ENCODE measurements around the gene MCUR1. TPM values are rescaled to one million over a fixed set of nuclear protein-coding genes. Genes with fewer than 3 reads are reported as not detected.

The MCUR1 gene
- total and polyA plus RNA-seq, 2 donors (not counting 1 experiment from before 2014, with no cell fraction given) = 4.6 to 10.6 TPM

GRCh38 chr6:13800615-13801014 lies 13.7 kb downstream of the MCUR1 start:
- DNase-seq (no peak), ATAC-seq (ENCODE audit: low read depth) (no peak)
- TF ChIP-seq EZH2 (IDR thresholded peaks at IDR 0.05; ENCODE audit: borderline replicate concordance, insufficient read depth, low read depth, low read length, poor library complexity, severe bottlenecking) (no peak), CTCF (IDR thresholded peaks at IDR 0.05) (no peak)
- Mint-ChIP-seq H3K27me3 (no peaks in the 10 kb centered on the region), H3K9me3 (ENCODE audit: insufficient read depth) (no peaks in the 10 kb centered on the region), H3K27ac (no peak overlapping the region), H3K4me1 (no peaks in the 10 kb centered on the region), H3K4me3 (no peak overlapping the region)
- H4K20me1 ChIP-seq (ENCODE audit: control insufficient read depth, insufficient read depth, low read length, poor library complexity, severe bottlenecking) = no peaks in the 10 kb centered on the region
- H3K36me3 ChIP-seq (replicated peaks in 1 of 2; ENCODE audit: control extremely low read depth in 1 of 2, control insufficient read depth in 1 of 2, extremely low read depth in 1 of 2, insufficient read depth in 2 of 2, low read length in 1 of 2) = peaks cover 5 to 15% of the 10 kb centered on the region in 2 experiments
- H3K27ac ChIP-seq (ENCODE audit: low read length in 2 of 2) = no peak overlapping the region
- H3K4me1 ChIP-seq (ENCODE audit: control insufficient read depth in 2 of 2, insufficient read depth in 2 of 2, low read length in 2 of 2) = no peaks in the 10 kb centered on the region
- CTCF ChIA-PET = no interaction called here
- H3K9ac ChIP-seq (ENCODE audit: low read length) = no peak overlapping the region
- no peak overlapping the region for H2AFZ ChIP-seq (ENCODE audit: insufficient read depth, low read depth, low read length, poor library complexity, severe bottlenecking)
- POLR2A ChIA-PET = no interaction called here
- H3K27me3 ChIP-seq (replicated peaks in 1 of 4; ENCODE audit: control extremely low read depth in 1 of 4, control insufficient read depth in 3 of 4, insufficient read depth in 4 of 4, low read length in 3 of 4) = no peaks in the 10 kb centered on the region
- H3K4me2 ChIP-seq (replicated peaks; ENCODE audit: low read depth, low read length, poor library complexity, severe bottlenecking) = no peak overlapping the region
- intact Hi-C loops (cut with micrococcal nuclease) = no loop called here
- no peak overlapping the region for H3K4me3 ChIP-seq (ENCODE audit: control extremely low read depth in 1 of 5, extremely low read depth in 1 of 5, insufficient read depth in 1 of 5, low read depth in 2 of 5, low read length in 4 of 5)
- WGBS (ENCODE audit: insufficient coverage) = no CpG with 5 or more reads among the region's 3 CpGs
- no peaks in the 10 kb centered on the region for H3K79me2 ChIP-seq (ENCODE audit: control insufficient read depth, insufficient read depth, low read length)
- H3K9me3 ChIP-seq (ENCODE audit: control extremely low read depth in 1 of 3, control insufficient read depth in 2 of 3, insufficient read depth in 1 of 3, low read length in 2 of 3) = no peaks in the 10 kb centered on the region

GRCh38 chr6:13796781-13797180 lies 17.6 kb downstream of the MCUR1 start:
- no peak overlapping the region for H3K4me3 Mint-ChIP-seq
- H3K27me3 Mint-ChIP-seq = no peaks in the 10 kb centered on the region
- Histone ChIP-seq H3K9ac (ENCODE audit: low read length) (no peak overlapping the region), H3K79me2 (ENCODE audit: control insufficient read depth, insufficient read depth, low read length) (no peaks in the 10 kb centered on the region), H3K4me2 (replicated peaks; ENCODE audit: low read depth, low read length, poor library complexity, severe bottlenecking) (no peak overlapping the region), H3K4me1 (ENCODE audit: control insufficient read depth in 2 of 2, insufficient read depth in 2 of 2, low read length in 2 of 2) (no peaks in the 10 kb centered on the region), H3K27me3 (replicated peaks in 1 of 4; ENCODE audit: control extremely low read depth in 1 of 4, control insufficient read depth in 3 of 4, insufficient read depth in 4 of 4, low read length in 3 of 4) (no peaks in the 10 kb centered on the region), H2AFZ (ENCODE audit: insufficient read depth, low read depth, low read length, poor library complexity, severe bottlenecking) (no peak overlapping the region), H3K9me3 (ENCODE audit: control extremely low read depth in 1 of 3, control insufficient read depth in 2 of 3, insufficient read depth in 1 of 3, low read length in 2 of 3) (no peaks in the 10 kb centered on the region), H3K4me3 (ENCODE audit: control extremely low read depth in 1 of 5, extremely low read depth in 1 of 5, insufficient read depth in 1 of 5, low read depth in 2 of 5, low read length in 4 of 5) (no peak overlapping the region), H4K20me1 (ENCODE audit: control insufficient read depth, insufficient read depth, low read length, poor library complexity, severe bottlenecking) (no peaks in the 10 kb centered on the region), H3K36me3 (replicated peaks in 1 of 2; ENCODE audit: control extremely low read depth in 1 of 2, control insufficient read depth in 1 of 2, extremely low read depth in 1 of 2, insufficient read depth in 2 of 2, low read length in 1 of 2) (peaks cover 6 to 14% of the 10 kb centered on the region in 2 experiments), H3K27ac (ENCODE audit: low read length in 2 of 2) (no peak overlapping the region)
- ATAC-seq (ENCODE audit: low read depth) (no peak), DNase-seq (no peak)
- no CpG with 5 or more reads among the region's 1 CpG for WGBS (ENCODE audit: insufficient coverage)
- peaks cover 2% of the 10 kb centered on the region for H3K4me1 Mint-ChIP-seq
- ChIA-PET POLR2A (no interaction called here), CTCF (interaction anchor here (0.6 to 1.7 kb wide), 6 partner anchors 11 to 555 kb away, joined by 3 to 5 read pairs (median 4); partner anchors contain the start of gene MCUR1)
- TF ChIP-seq EZH2 (IDR thresholded peaks at IDR 0.05; ENCODE audit: borderline replicate concordance, insufficient read depth, low read depth, low read length, poor library complexity, severe bottlenecking) (no peak), CTCF (IDR thresholded peaks at IDR 0.05) (no peak)
- no peak overlapping the region for H3K27ac Mint-ChIP-seq
- intact Hi-C loops (cut with micrococcal nuclease) = loop anchor here (5.0 kb wide), 1 partner anchor 76 kb away; no protein-coding TSS in a partner anchor
- H3K9me3 Mint-ChIP-seq (ENCODE audit: insufficient read depth) = no peaks in the 10 kb centered on the region
